GM12878 (cell line): Measurements from ENCODE around the gene UNC80. TPM values are rescaled to one million over a fixed set of nuclear protein-coding genes. Genes with fewer than 3 reads are reported as not detected.

Experiments used
- ATAC-seq: fragments of 200-7000 bp; cut with Tn5 transposase; 3 replicates; pipeline ENCODE4 v1.9.1; 2020; ENCODE audit warnings: mild to moderate bottlenecking, moderate library complexity
- BruUV-seq: library from RNA; stranded (reverse); fragments of 400-500 nt; replicated peaks from 2 replicates; lab custom pipeline; 2021; lab: Mats Ljungman, UMichigan
- CTCF ChIA-PET: fragments of 300-600 bp; sonication (Branson Sonifier 250); formaldehyde crosslinking; extraction: SDS; loops from one replicate; lab custom pipeline; 2021; ENCODE audit warnings: inconsistent platforms; lab: Yijun Ruan, JAX
- POLR2A ChIA-PET: fragments of 350-600 bp; formaldehyde crosslinking; extraction: SDS; loops from one replicate; lab custom pipeline; 2021; ENCODE audit warnings: inconsistent platforms; lab: Charles Lee
- RAD21 ChIA-PET: fragments of 300-600 bp; sonication (Branson Sonifier 250); formaldehyde crosslinking; loops from one replicate; lab custom pipeline; 2023; ENCODE audit warnings: antibody characterized with exemption; ENCODE audit not compliant: unreplicated experiment; lab: Charles Lee
- SMC1A ChIA-PET: fragments of 300-600 bp; sonication (Branson Sonifier 250); formaldehyde crosslinking; loops from one replicate; lab custom pipeline; 2023; ENCODE audit not compliant: unreplicated experiment, uncharacterized antibody; lab: Charles Lee
- DNase-seq: peaks from one replicate; pipeline ENCODE4 v3.0.0-alpha.2; 2011; ENCODE audit warnings: low read depth, low spot score
- FAIRE-seq: peaks from 3 replicates; lab custom pipeline; 2011; peaks lifted over from hg19 to GRCh38; lab: Jason Lieb, UNC
- H2AFZ ChIP-seq: 2 replicates; pipeline ENCODE4 v1.6.0; 2011; ENCODE audit warnings: low read depth, low read length, control low read depth; ENCODE audit not compliant: control insufficient read depth
- H3K27ac ChIP-seq: 2 replicates; pipeline ENCODE4 v1.5.1; 2011; ENCODE audit warnings: control low read depth; ENCODE audit not compliant: control insufficient read depth, insufficient read depth
- H3K27me3 ChIP-seq, 2 experiments: replicated peaks in 1 of 2; 2 replicates each; pipeline versions ENCODE4 v1.6.0 to v1.6.1; 2011; ENCODE audit warnings: low read length in 1 of 2; ENCODE audit not compliant: control insufficient read depth in 2 of 2, insufficient read depth in 2 of 2
- H3K36me3 ChIP-seq, 2 experiments: 2 replicates each; pipeline ENCODE4 v1.5.1; 2011; ENCODE audit warnings: low read length in 1 of 2; ENCODE audit not compliant: control insufficient read depth in 2 of 2, insufficient read depth in 2 of 2
- H3K4me1 ChIP-seq: 2 replicates; pipeline ENCODE4 v1.6.1; 2011; ENCODE audit warnings: mild to moderate bottlenecking, low read length, moderate library complexity, mixed read lengths; ENCODE audit not compliant: control insufficient read depth, insufficient read depth
- H3K4me2 ChIP-seq: 2 replicates; pipeline ENCODE4 v1.6.0; 2011; ENCODE audit warnings: control low read depth; ENCODE audit not compliant: control insufficient read depth, insufficient read depth
- H3K4me3 ChIP-seq: fragments of 200-600 bp; sonication (generic); 2 replicates; pipeline ENCODE4 v1.5.1; 2016
- H3K79me2 ChIP-seq: 2 replicates; pipeline ENCODE4 v1.6.0; 2011; ENCODE audit warnings: low read length; ENCODE audit not compliant: control insufficient read depth, insufficient read depth
- H3K9ac ChIP-seq: 2 replicates; pipeline ENCODE4 v1.8.0; 2011; ENCODE audit warnings: low read length, control low read depth, mixed read lengths; ENCODE audit not compliant: control insufficient read depth, insufficient read depth
- H3K9me3 ChIP-seq: replicated peaks from 3 replicates; pipeline ENCODE4 v1.5.1; 2011; ENCODE audit warnings: mild to moderate bottlenecking, low read length; ENCODE audit not compliant: control insufficient read depth, insufficient read depth
- H4K20me1 ChIP-seq: 2 replicates; pipeline ENCODE4 v1.6.0; 2011; ENCODE audit not compliant: control insufficient read depth, insufficient read depth
- BCLAF1 ChIP-seq: fragments of 450-650 bp; IDR thresholded peaks from 2 replicates; pipeline ENCODE4 v1.6.1; 2017; ENCODE audit warnings: antibody characterized with exemption, mild to moderate bottlenecking, moderate library complexity
- CREM ChIP-seq: IDR thresholded peaks from 2 replicates; pipeline ENCODE4 v1.6.1; 2014; ENCODE audit warnings: antibody characterized with exemption, low read depth
- E4F1 ChIP-seq: fragments of 450-650 bp; IDR thresholded peaks from 2 replicates; pipeline ENCODE4 v1.6.1; 2018; ENCODE audit warnings: borderline replicate concordance, mild to moderate bottlenecking; ENCODE audit not compliant: partially characterized antibody
- POLR2AphosphoS5 ChIP-seq: IDR thresholded peaks from 2 replicates; pipeline ENCODE4 v1.6.1; 2011; ENCODE audit warnings: mild to moderate bottlenecking, low read length, inconsistent platforms
- TARDBP ChIP-seq: IDR thresholded peaks from 2 replicates; pipeline ENCODE4 v1.6.1; 2016; ENCODE audit warnings: borderline replicate concordance
- ZBTB11 ChIP-seq: fragments of 450-650 bp; formaldehyde crosslinking; IDR thresholded peaks from 2 replicates; pipeline ENCODE4 v1.5.0; 2022; ENCODE audit warnings: mild to moderate bottlenecking, missing genetic modification characterization
- WGBS: methylation state at CpG from one replicate; pipeline ENCODE4 v1.1.6; 2016; ENCODE audit warnings: low lambda C conversion rate; ENCODE audit not compliant: insufficient replicate concordance, insufficient coverage; ENCODE audit errors: missing lambda C conversion rate; 5-methylcytosine and 5-hydroxymethylcytosine counted together
- in situ Hi-C: fragments of 300-500 bp; cut with MboI; formaldehyde crosslinking; loops from 9 replicates; pipeline ENCODE4 v1.14.3; 2018; ENCODE audit warnings: mixed read lengths
- intact Hi-C: fragments of 100-400 bp; cut with micrococcal nuclease; formaldehyde crosslinking; loops from one replicate; pipeline ENCODE4 v1.14.2; 2022; ENCODE audit not compliant: unreplicated experiment
- polyA plus RNA-seq, 11 experiments: library from polyadenylated mRNA; depleted of rRNA in 4 of 11; unstranded in 6 of 11; stranded (reverse) in 5 of 11; fragments of >200 nt; fragmentation: Nextera tagmentation in 4 of 11; fragmentation: Illumina TruSeq in 1 of 11; extraction: Ambion mirVana in 4 of 11; extraction: Trizol in 1 of 11; gene quantifications; 1 replicate in 1 of 11; 2 replicates in 10 of 11; pipeline versions ENCODE4 v1.2.1 to v1.2.3, GENCODE V29; 2011 to 2016; ENCODE audit warnings: inconsistent platforms in 2 of 11, missing spikeins in 2 of 11, low read depth in 1 of 11
- total RNA-seq, 4 experiments: library from RNA; depleted of rRNA in 3 of 4; stranded (reverse); fragments of >200 nt in 3 of 4; fragmentation: Illumina TruSeq in 1 of 4; extraction: Trizol in 1 of 4; gene quantifications; 2 replicates each; pipeline versions ENCODE4 v1.2.1 to v1.2.3, GENCODE V29; 2013 to 2021

UNC80 gene
- total and polyA plus RNA-seq, 10 of the 15 experiments (the other 5 are each of a cell fraction or from before 2014, with no cell fraction given): not detected

GRCh38 chr2:209901172-209901571 lies 129.5 kb downstream of the UNC80 start:
- no peaks in the 10 kb centered on the region for H3K4me1 ChIP-seq
- ChIA-PET POLR2A (no interaction called here), CTCF (no interaction called here), RAD21 (no interaction called here)
- BruUV-seq: no TSS peak
- no peaks in the 10 kb centered on the region for H3K36me3 ChIP-seq
- in situ Hi-C loops (no loop called here), intact Hi-C loops (no loop called here)
- no peak overlapping the region for H3K27ac ChIP-seq
- DNase-seq (no peak), FAIRE-seq (no peak), ATAC-seq (no peak)
- H3K79me2 ChIP-seq: no peaks in the 10 kb centered on the region
- H4K20me1 ChIP-seq: no peaks in the 10 kb centered on the region
- WGBS: 57% methylated on average over 2 of the region's 2 CpGs
- H2AFZ ChIP-seq: no peak overlapping the region
- no peak overlapping the region for H3K9ac ChIP-seq
- no peaks in the 10 kb centered on the region for H3K27me3 ChIP-seq
- H3K4me3 ChIP-seq: no peak overlapping the region
- TF ChIP-seq BCLAF1: no peak
- TF ChIP-seq, all 136 proteins: peak for 0
- Histone ChIP-seq H3K9me3 (no peaks in the 10 kb centered on the region), H3K4me2 (no peak overlapping the region)
- SMC1A ChIA-PET: interaction anchor here (1.0 kb wide), 1 partner anchor 48 kb away, joined by 3 read pairs; no protein-coding TSS in a partner anchor

- Histone ChIP-seq H3K4me3 (no peak overlapping the region), H4K20me1 (no peaks in the 10 kb centered on the region), H3K27me3 (no peaks in the 10 kb centered on the region), H3K36me3 (no peaks in the 10 kb centered on the region), H3K9ac (no peak overlapping the region), H3K9me3 (no peaks in the 10 kb centered on the region), H3K27ac (no peak overlapping the region), H3K4me2 (no peak overlapping the region), H3K79me2 (no peaks in the 10 kb centered on the region), H2AFZ (no peak overlapping the region), H3K4me1 (no peaks in the 10 kb centered on the region)
- RAD21 ChIA-PET: no interaction called here
- ATAC-seq (no peak), DNase-seq (no peak), FAIRE-seq (no peak)
- intact Hi-C loops (no loop called here), in situ Hi-C loops (no loop called here)
- 16% methylated on average over 2 of the region's 2 CpGs for WGBS
- no TSS peak for BruUV-seq
- CTCF ChIA-PET: interaction anchor here (0.5 kb wide), 1 partner anchor 509 kb away, joined by 3 read pairs; no protein-coding TSS in a partner anchor
- SMC1A ChIA-PET: interaction anchor here (1.2 kb wide), 1 partner anchor 8 kb away, joined by 4 read pairs; no protein-coding TSS in a partner anchor
- POLR2A ChIA-PET: no interaction called here
- TF ChIP-seq E4F1 (no peak), POLR2AphosphoS5 (no peak), TARDBP (no peak), ZBTB11 (CRISPR knock-in tag) (no peak), CREM (no peak)
These were observed 134.1 kb downstream of the UNC80 start for GRCh38 chr2:209905691-209906090.
